HUES48 (cell line): Measurements from ENCODE around the gene LDAH.

Experiments used
- H3K27ac ChIP-seq: one replicate; pipeline ENCODE4 v1.7.0; 2013; ENCODE audit warnings: low read depth, low read length, inconsistent platforms
- H3K27me3 ChIP-seq: 2 replicates; pipeline ENCODE4 v1.6.1; 2013; ENCODE audit warnings: mild to moderate bottlenecking, low read length; ENCODE audit not compliant: control insufficient read depth, insufficient read depth
- H3K36me3 ChIP-seq: 2 replicates; pipeline ENCODE4 v1.6.1; 2013; ENCODE audit warnings: low read length; ENCODE audit not compliant: control insufficient read depth, insufficient read depth
- H3K4me1 ChIP-seq: 2 replicates; pipeline ENCODE4 v1.6.1; 2013; ENCODE audit warnings: mild to moderate bottlenecking, low read length; ENCODE audit not compliant: control insufficient read depth, insufficient read depth
- H3K4me3 ChIP-seq: 2 replicates; pipeline ENCODE4 v1.5.1; 2013; ENCODE audit warnings: mild to moderate bottlenecking, low read depth, low read length
- H3K9ac ChIP-seq: 2 replicates; pipeline ENCODE4 v1.6.1; 2013; ENCODE audit warnings: mild to moderate bottlenecking, low read depth, low read length, moderate library complexity
- H3K9me3 ChIP-seq: 2 replicates; pipeline ENCODE4 v1.6.1; 2013; ENCODE audit warnings: low read length; ENCODE audit not compliant: control insufficient read depth, insufficient read depth

LDAH gene

DNA sequence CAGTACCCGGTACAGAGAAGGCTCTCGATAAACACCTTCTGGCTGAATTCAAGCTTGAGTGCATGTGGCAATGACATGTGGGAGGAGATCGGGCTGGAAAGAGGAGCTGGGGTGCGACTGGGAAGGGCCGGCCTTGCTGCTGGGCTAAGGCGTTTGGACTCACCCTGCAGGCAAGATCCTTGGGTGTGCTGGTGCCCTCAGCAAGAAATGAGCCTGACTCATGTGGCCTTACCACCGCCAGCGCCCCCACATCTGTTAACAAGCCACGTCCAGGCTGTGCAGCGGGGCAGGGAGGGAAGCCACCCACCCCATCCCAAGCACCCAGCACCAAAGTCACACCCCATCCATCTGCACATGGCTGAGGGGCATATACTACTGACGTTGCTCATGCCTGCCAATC, 173.3 kb downstream of the LDAH start:
- no peak overlapping the region for H3K9ac ChIP-seq
- H3K27ac ChIP-seq: no peak overlapping the region
- no peaks in the 10 kb centered on the region for H3K9me3 ChIP-seq
- peaks cover 11% of the 10 kb centered on the region; the same call in 1 of the 2 replicates for H3K27me3 ChIP-seq
- peaks cover 7% of the 10 kb centered on the region for H3K4me1 ChIP-seq
- no peaks in the 10 kb centered on the region for H3K36me3 ChIP-seq
- H3K4me3 ChIP-seq: no peak overlapping the region

DNA sequence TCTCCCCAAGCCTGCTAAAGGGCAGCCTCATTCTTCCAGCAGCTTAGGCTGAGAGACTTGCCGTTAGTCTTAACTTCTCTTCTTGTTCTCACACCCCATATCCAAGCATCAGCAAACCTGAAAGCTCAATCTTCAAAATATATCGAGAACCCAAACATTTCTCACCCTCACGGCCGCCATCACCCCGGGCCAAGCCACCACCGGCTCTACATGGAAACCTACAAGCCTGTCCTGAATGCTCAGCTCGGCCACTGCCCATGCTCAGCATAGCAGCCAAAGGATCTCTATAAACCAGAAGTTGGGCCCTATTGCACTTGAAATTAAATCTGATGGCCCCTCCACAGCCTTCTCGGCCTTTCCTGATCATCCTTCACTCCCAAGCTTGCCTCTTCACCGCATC, 174.1 kb downstream of the LDAH start:
- Histone ChIP-seq H3K9ac (no peak overlapping the region), H3K27ac (no peak overlapping the region), H3K27me3 (peaks cover 11% of the 10 kb centered on the region; the same call in 1 of the 2 replicates), H3K9me3 (no peaks in the 10 kb centered on the region), H3K36me3 (no peaks in the 10 kb centered on the region; the same call in 1 of the 2 replicates), H3K4me3 (no peak overlapping the region), H3K4me1 (peaks cover 7% of the 10 kb centered on the region)

DNA sequence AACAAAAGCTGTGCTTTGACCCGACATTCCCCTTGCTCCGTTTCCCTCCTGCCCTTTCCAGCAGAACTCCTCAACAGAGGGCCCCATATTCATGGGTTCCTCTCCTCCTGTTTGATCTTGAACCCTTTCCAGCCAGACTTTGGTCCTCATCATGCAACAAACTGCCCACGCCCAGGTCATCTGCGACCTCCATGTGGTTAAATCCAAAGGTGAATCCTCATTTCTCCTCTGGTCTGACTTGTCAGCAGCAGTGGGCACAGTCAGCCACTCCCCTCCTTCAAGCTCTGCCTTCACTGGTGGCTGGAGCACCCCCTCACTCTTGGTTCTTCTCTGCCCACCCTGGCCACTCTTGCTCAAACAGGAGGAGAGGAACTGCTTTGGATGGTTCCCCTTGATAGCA, 174.7 kb downstream of the LDAH start:
- no peaks in the 10 kb centered on the region; the same call in 1 of the 2 replicates for H3K36me3 ChIP-seq
- no peak overlapping the region for H3K4me3 ChIP-seq
- no peaks in the 10 kb centered on the region for H3K9me3 ChIP-seq
- no peak overlapping the region for H3K9ac ChIP-seq
- H3K27me3 ChIP-seq: peaks cover 11% of the 10 kb centered on the region; the same call in 1 of the 2 replicates
- peaks cover 7% of the 10 kb centered on the region for H3K4me1 ChIP-seq
- no peak overlapping the region for H3K27ac ChIP-seq

DNA sequence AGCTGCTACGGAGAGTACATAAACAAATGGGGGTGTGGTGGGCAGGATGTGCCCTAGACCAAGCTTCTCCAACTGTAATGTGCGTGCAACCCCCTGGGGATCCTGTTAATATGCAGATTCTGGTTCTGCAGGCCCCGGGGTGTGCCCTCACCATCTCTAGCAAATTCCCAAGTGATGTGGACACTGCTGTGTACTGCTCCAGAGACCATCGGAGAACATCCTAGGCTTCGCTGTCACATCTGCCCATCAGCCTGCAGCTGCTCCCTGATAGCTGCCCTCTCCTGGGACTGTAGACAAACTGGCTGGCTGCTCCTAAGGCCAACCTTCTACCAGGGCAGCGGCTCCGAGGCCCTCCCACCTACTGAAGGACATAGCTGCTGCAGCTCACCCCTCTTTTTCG, 175.2 kb downstream of the LDAH start:
- H3K4me1 ChIP-seq: peaks cover 7% of the 10 kb centered on the region
- H3K9ac ChIP-seq: no peak overlapping the region
- H3K36me3 ChIP-seq: no peaks in the 10 kb centered on the region; the same call in 1 of the 2 replicates
- no peak overlapping the region for H3K4me3 ChIP-seq
- no peak overlapping the region for H3K27ac ChIP-seq
- H3K9me3 ChIP-seq: no peaks in the 10 kb centered on the region
- peaks cover 11% of the 10 kb centered on the region; the same call in 1 of the 2 replicates for H3K27me3 ChIP-seq

DNA sequence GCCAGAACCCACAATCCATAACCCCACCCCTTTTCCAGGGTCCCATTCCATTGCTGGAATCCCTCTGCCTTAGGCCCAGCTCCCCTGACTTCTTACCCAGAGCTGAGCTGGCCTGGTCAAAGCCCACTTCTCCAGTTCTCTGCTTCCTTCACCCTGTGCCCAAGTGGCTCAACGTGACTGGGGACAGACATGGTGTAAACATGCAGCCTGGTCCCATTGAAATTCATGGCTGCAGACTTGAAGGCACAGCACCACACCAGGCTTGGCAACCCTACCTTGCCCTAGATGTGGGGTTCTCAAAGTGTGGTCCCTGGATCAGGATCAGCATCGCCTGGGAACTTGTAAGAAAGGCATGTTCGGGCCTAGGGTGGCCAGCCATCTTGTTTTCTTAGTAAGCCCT, 175.7 kb downstream of the LDAH start:
- Histone ChIP-seq H3K4me3 (no peak overlapping the region), H3K4me1 (peaks cover 7% of the 10 kb centered on the region), H3K27ac (no peak overlapping the region)

DNA sequence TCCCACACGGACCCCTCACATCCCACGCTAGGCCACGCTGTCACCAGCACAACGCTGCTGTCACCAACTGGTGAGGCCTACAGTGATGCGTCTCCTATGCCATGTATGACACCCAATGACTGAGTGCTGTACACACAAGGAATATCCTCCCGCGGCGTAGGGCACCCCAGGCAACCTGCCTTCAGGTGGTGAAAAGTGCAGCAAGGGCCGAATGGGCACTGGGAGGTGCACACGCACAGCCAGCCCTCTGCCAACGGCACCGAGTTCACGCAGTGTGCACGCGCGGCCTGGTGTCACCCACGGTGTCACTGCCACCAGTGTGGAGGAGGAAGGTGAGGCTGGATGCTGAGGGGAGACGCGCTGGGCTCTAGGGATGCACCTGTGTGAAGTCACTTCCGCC, 176.5 kb downstream of the LDAH start:
- H3K4me3 ChIP-seq: no peak overlapping the region
- H3K36me3 ChIP-seq: no peaks in the 10 kb centered on the region; the same call in 1 of the 2 replicates
- H3K4me1 ChIP-seq: peaks cover 3% of the 10 kb centered on the region
- H3K9me3 ChIP-seq: no peaks in the 10 kb centered on the region
- H3K27me3 ChIP-seq: peaks cover 5% of the 10 kb centered on the region; the same call in 1 of the 2 replicates
- H3K9ac ChIP-seq: no peak overlapping the region
- H3K27ac ChIP-seq: no peak overlapping the region

More for the DNA sequence above, 175.7 kb downstream of the LDAH start:
- no peak overlapping the region for H3K9ac ChIP-seq
- H3K9me3 ChIP-seq: no peaks in the 10 kb centered on the region
- H3K27me3 ChIP-seq: peaks cover 9% of the 10 kb centered on the region; the same call in 1 of the 2 replicates
- no peaks in the 10 kb centered on the region; the same call in 1 of the 2 replicates for H3K36me3 ChIP-seq

DNA sequence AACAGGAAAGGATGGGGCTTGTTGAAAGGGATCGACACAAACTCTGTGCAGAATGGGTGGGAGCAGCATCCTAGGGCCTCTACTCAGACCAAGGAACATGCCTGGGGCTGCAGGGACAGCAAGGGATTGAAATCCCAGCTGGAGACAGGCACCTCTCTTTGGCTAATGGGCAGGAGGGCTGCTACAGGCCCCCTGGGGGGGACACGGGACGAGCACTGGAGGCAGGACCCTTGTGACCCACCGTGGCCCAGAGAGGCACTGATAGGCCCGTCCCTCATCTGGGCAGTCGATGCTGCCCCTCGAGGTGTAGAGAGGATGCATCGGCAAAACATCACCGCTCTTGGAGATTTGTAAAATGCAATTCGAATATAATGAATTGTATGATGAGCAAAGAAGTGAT, 177.1 kb downstream of the LDAH start:
- Histone ChIP-seq H3K4me3 (no peak overlapping the region), H3K27ac (no peak overlapping the region), H3K9ac (no peak overlapping the region), H3K36me3 (no peaks in the 10 kb centered on the region; the same call in 1 of the 2 replicates), H3K27me3 (peaks cover 5% of the 10 kb centered on the region; the same call in 1 of the 2 replicates), H3K4me1 (no peaks in the 10 kb centered on the region), H3K9me3 (no peaks in the 10 kb centered on the region)

DNA sequence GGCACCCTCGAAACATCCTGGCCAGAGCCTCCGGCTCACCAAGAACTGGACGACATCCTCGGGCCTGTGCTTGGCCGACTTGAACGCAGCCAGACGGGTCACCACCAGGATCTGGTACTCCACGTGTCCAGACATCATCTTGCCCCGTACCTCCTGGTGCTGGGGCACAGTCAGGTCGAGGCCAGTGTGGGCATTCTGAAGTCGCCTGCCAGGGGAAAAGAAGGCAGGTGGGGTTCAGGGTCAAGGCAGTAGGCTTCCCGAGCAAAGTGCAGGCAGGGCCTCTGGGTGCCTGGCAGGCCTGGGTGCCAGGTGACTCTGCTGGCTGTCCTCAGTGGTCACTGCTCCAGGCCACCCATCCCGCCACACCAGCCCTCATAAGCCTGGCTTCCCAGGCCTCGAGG, 177.6 kb downstream of the LDAH start:
- Histone ChIP-seq H3K9me3 (no peaks in the 10 kb centered on the region), H3K9ac (no peak overlapping the region), H3K36me3 (peaks cover 4% of the 10 kb centered on the region; the same call in 1 of the 2 replicates), H3K27ac (no peak overlapping the region), H3K4me1 (no peaks in the 10 kb centered on the region), H3K27me3 (peaks cover 5% of the 10 kb centered on the region; the same call in 1 of the 2 replicates), H3K4me3 (no peak overlapping the region)

DNA sequence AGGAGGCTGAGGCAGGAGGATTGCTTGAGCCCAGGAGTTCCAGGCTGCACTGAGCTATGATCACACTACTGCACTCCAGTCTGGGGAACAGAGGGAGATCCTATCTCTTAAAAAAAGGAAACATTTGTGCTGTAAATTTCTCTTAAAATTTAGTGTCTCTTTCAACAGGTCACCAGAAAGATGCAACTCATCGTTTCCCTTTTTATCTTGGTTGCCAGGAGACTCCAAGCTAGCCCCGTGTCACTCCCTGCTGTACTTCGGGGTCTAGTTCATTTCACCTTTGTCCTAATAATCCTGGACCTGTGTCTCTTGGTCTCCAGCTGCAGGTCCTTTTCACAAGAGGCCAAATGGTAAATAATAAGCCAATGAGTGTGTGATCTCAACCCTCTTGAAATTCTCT, 179.1 kb downstream of the LDAH start:
- no peaks in the 10 kb centered on the region for H3K9me3 ChIP-seq
- no peaks in the 10 kb centered on the region for H3K4me1 ChIP-seq
- no peaks in the 10 kb centered on the region for H3K27me3 ChIP-seq
- H3K4me3 ChIP-seq: no peak overlapping the region
- no peak overlapping the region for H3K27ac ChIP-seq
- peaks cover 4% of the 10 kb centered on the region; the same call in 1 of the 2 replicates for H3K36me3 ChIP-seq
- no peak overlapping the region for H3K9ac ChIP-seq

DNA sequence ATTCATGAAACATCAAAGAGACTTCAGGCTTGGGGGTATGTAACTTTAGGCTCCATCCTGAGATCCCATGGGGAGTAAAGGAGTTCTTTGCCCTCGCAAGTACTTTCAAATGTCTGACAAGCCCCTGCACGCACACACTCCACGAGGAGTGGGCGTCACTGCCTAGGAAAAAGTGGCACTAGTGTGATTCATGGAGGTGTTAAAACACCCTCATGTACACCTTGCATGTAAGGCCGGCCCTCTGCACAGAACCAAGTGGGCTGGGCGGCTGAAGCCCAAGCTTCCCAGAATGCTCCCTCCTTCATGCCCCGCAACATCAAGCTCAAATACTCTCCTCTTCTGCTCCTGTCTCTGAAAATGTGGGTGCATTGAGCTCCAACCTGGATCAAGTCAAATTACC, 179.8 kb downstream of the LDAH start:
- Histone ChIP-seq H3K36me3 (peaks cover 4% of the 10 kb centered on the region; the same call in 1 of the 2 replicates), H3K4me3 (no peak overlapping the region), H3K27me3 (no peaks in the 10 kb centered on the region), H3K9me3 (no peaks in the 10 kb centered on the region), H3K27ac (no peak overlapping the region), H3K4me1 (no peaks in the 10 kb centered on the region), H3K9ac (no peak overlapping the region)

DNA sequence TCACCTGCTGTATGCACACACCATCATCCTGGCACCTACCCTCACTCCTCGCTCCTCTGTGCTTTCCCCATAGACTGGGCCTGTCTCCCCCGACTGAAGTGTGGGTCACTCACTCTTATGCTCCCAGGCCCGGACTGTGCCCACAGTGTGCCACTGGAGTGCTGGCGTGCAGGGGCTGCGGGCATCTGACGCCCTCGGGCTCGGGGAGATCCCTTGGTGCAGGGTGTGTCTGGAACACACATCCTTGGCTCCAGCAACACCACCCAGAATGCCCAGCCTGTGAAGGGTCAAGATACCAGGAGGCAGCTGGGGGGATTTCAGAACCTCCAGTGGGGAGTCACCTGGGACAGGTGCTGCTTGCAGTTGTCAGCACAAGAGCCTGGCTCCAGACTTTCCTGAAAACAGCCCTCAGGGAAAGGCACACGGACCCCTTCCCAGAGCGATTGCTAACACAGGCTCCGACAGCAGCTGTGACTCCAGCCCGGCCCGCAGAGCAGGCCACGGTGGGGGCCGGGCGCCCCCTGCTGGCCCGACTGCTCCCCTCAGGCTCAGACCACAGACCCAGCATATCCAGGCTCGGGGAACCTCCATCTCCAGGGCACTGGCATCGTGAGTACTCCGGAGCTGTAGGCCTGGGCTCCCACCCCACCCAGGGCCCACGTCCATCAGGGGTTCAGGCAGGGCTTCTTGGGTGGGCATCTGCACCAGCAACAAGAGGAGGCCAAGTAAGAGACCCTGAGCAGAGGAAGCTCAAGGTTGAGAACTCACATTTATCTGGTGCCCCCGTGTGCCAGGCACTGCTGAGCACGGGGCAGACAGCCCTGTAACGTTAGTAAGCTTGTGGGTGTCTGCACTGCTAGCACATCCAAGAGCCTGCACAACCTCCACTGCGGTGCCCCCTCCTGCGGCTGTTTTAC, 180.6 kb downstream of the LDAH start:
- Histone ChIP-seq H3K4me3 (no peak overlapping the region), H3K27ac (no peak overlapping the region), H3K9ac (no peak overlapping the region), H3K27me3 (no peaks in the 10 kb centered on the region), H3K9me3 (no peaks in the 10 kb centered on the region), H3K36me3 (peaks cover 4% of the 10 kb centered on the region; the same call in 1 of the 2 replicates), H3K4me1 (no peaks in the 10 kb centered on the region)
